Caco-2 (cell line): ENCODE data around the gene DPPA2. TPM values are rescaled to one million over a fixed set of nuclear protein-coding genes. Genes with fewer than 3 reads are reported as not detected.

Experiments
- BruUV-seq: library from RNA; stranded (reverse); fragments of 400-500 nt; replicated peaks from 2 replicates; lab custom pipeline; 2021; lab: Mats Ljungman, UMichigan
- CTCF ChIA-PET: fragments of 300-600 bp; sonication (Branson Sonifier 250); formaldehyde crosslinking; loops from one replicate; lab custom pipeline; 2022; ENCODE audit warnings: antibody characterized with exemption; lab: Charles Lee
- POLR2A ChIA-PET: fragments of 300-600 bp; sonication (Branson Sonifier 250); formaldehyde crosslinking; loops from one replicate; lab custom pipeline; 2022; ENCODE audit warnings: antibody characterized with exemption; lab: Charles Lee
- DNase-seq, 2 experiments: peaks; one replicate each; pipeline versions ENCODE4 v3.0.0 to v3.0.0-alpha.2; 2020 to 2022
- H3K27me3 ChIP-seq: replicated peaks from 2 replicates; pipeline ENCODE4 v1.6.0; 2011; ENCODE audit warnings: low read length; ENCODE audit not compliant: control insufficient read depth, insufficient read depth
- H3K36me3 ChIP-seq: 2 replicates; pipeline ENCODE4 v1.5.1; 2011; ENCODE audit warnings: low read length; ENCODE audit not compliant: control insufficient read depth, insufficient read depth
- H3K4me1 ChIP-seq: fragments of 250-450 bp; sonication (Bioruptor Pico); 2 replicates; pipeline ENCODE4 v1.5.1; 2020; ENCODE audit warnings: mild to moderate bottlenecking
- H3K4me3 ChIP-seq: 2 replicates; pipeline ENCODE4 v1.5.1; 2011; ENCODE audit warnings: low read depth, mild to moderate bottlenecking, control low read depth, low read length
- H3K9me3 ChIP-seq: fragments of 250-450 bp; sonication (Bioruptor Pico); 2 replicates; pipeline ENCODE4 v1.5.1; 2020; ENCODE audit warnings: mild to moderate bottlenecking, moderate library complexity
- H3K27ac Mint-ChIP-seq: one replicate; pipeline ENCODE4 v1.8.0; 2022; ENCODE audit warnings: mixed read lengths; ENCODE audit not compliant: unreplicated experiment
- H3K27me3 Mint-ChIP-seq: one replicate; pipeline ENCODE4 v1.8.0; 2022; ENCODE audit warnings: mixed read lengths; ENCODE audit not compliant: insufficient read depth, unreplicated experiment
- H3K36me3 Mint-ChIP-seq: one replicate; pipeline ENCODE4 v1.8.0; 2022; ENCODE audit warnings: mild to moderate bottlenecking, mixed read lengths; ENCODE audit not compliant: insufficient read depth, unreplicated experiment
- H3K4me1 Mint-ChIP-seq: one replicate; pipeline ENCODE4 v1.8.0; 2022; ENCODE audit warnings: low read depth, mixed read lengths; ENCODE audit not compliant: unreplicated experiment
- H3K4me3 Mint-ChIP-seq: one replicate; pipeline ENCODE4 v1.8.0; 2022; ENCODE audit warnings: mild to moderate bottlenecking, moderate library complexity, mixed read lengths; ENCODE audit not compliant: unreplicated experiment
- H3K9me3 Mint-ChIP-seq: one replicate; pipeline ENCODE4 v1.8.0; 2022; ENCODE audit warnings: mixed read lengths; ENCODE audit not compliant: unreplicated experiment
- intact Hi-C: fragments of 100-400 bp; cut with micrococcal nuclease; formaldehyde crosslinking; loops from one replicate; pipeline ENCODE4 v1.10.0; 2022; ENCODE audit not compliant: unreplicated experiment
- total RNA-seq: library from RNA; stranded (reverse); gene quantifications from 2 replicates; pipeline ENCODE4 v1.2.3, GENCODE V29; 2022
- TF ChIP-seq, protein P1 (sequence below), 2 experiments: fragments of 200-600 bp in 1 of 2; IDR thresholded peaks; 1 replicate in 1 of 2; 2 replicates in 1 of 2; pipeline versions ENCODE4 v1.5.1 to v1.8.0; 2011 to 2022; ENCODE audit warnings: antibody characterized with exemption in 1 of 2, control low read depth in 1 of 2, inconsistent platforms in 1 of 2, low read depth in 1 of 2, low read length in 1 of 2, mild to moderate bottlenecking in 1 of 2, moderate library complexity in 1 of 2; ENCODE audit not compliant: insufficient read depth in 1 of 2, severe bottlenecking in 1 of 2, unreplicated experiment in 1 of 2

Gene DPPA2
- total RNA-seq, 1 experiment from 2014 or later: not detected

DNA sequence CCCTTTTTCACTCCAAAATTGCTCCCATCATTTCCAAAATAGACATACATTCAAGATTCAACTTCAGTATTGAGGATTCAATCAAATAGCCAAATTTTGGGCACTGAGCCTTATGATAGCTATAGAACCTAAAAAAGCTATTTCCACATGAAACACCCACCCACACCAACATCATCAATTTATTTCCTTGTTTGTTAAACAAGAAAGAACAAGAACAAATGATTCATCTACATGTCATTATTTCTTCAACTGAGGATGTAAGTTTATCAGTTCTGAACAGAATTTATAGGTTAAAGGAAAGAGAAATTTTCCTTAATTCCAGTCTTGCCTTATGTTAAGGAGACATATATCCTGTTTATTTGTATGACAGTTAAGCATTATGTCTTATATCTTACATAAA lies 32.2 kb downstream of the DPPA2 start:
- Mint-ChIP-seq H3K9me3 (no peaks in the 10 kb centered on the region), H3K27me3 (no peaks in the 10 kb centered on the region), H3K4me1 (no peaks in the 10 kb centered on the region), H3K4me3 (no peak overlapping the region), H3K36me3 (no peaks in the 10 kb centered on the region), H3K27ac (no peak overlapping the region)
- Histone ChIP-seq H3K27me3 (no peaks in the 10 kb centered on the region), H3K4me1 (no peaks in the 10 kb centered on the region), H3K36me3 (no peaks in the 10 kb centered on the region), H3K4me3 (no peak overlapping the region), H3K9me3 (no peaks in the 10 kb centered on the region)
- ChIA-PET POLR2A (no interaction called here), CTCF (interaction anchor here (1.0 kb wide), 1 partner anchor 115 kb away, joined by 3 read pairs; no protein-coding TSS in a partner anchor)
- BruUV-seq: no TSS peak
- DNase-seq: no peak
- TF ChIP-seq, protein P1, sequence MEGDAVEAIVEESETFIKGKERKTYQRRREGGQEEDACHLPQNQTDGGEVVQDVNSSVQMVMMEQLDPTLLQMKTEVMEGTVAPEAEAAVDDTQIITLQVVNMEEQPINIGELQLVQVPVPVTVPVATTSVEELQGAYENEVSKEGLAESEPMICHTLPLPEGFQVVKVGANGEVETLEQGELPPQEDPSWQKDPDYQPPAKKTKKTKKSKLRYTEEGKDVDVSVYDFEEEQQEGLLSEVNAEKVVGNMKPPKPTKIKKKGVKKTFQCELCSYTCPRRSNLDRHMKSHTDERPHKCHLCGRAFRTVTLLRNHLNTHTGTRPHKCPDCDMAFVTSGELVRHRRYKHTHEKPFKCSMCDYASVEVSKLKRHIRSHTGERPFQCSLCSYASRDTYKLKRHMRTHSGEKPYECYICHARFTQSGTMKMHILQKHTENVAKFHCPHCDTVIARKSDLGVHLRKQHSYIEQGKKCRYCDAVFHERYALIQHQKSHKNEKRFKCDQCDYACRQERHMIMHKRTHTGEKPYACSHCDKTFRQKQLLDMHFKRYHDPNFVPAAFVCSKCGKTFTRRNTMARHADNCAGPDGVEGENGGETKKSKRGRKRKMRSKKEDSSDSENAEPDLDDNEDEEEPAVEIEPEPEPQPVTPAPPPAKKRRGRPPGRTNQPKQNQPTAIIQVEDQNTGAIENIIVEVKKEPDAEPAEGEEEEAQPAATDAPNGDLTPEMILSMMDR (IDR thresholded peaks at IDR 0.05; ENCODE audit: insufficient read depth in 1 of 2, low read depth in 1 of 2, low read length in 1 of 2, severe bottlenecking in 1 of 2, unreplicated experiment in 1 of 2): no peak
- intact Hi-C loops: no loop called here

DNA sequence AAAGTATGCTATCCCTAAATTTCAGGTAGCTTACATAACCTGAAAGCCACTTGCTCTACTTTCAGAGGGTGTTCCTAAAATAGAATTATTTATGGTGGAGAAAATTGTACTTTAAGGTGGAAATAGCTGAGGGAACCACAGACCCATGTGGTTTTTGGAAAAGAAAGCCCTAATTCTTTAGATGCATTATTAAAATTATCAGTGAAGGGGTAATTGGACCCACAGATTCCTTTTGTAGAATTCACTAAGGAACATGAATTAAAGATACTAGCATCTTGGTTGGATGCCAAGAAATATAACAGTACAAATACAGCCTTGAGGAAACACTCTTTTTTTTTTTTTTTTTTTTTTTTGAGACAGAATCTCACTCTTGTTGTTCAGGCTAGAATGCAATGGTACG lies 37.8 kb downstream of the DPPA2 start:
- intact Hi-C loops: loop anchor here (5.0 to 10.0 kb wide), 2 partner anchors 254 to 456 kb away; no protein-coding TSS in a partner anchor
- Histone ChIP-seq H3K4me3 (no peak overlapping the region), H3K36me3 (no peaks in the 10 kb centered on the region), H3K4me1 (no peaks in the 10 kb centered on the region), H3K9me3 (no peaks in the 10 kb centered on the region), H3K27me3 (no peaks in the 10 kb centered on the region)
- no peak for DNase-seq
- no peak overlapping the region for H3K4me3 Mint-ChIP-seq
- BruUV-seq: no TSS peak
- H3K27me3 Mint-ChIP-seq: no peaks in the 10 kb centered on the region
- H3K27ac Mint-ChIP-seq: no peak overlapping the region
- H3K9me3 Mint-ChIP-seq: no peaks in the 10 kb centered on the region
- H3K36me3 Mint-ChIP-seq: no peaks in the 10 kb centered on the region
- H3K4me1 Mint-ChIP-seq: peaks cover 7% of the 10 kb centered on the region
- ChIA-PET POLR2A (no interaction called here), CTCF (no interaction called here)
- TF ChIP-seq, protein P1 (IDR thresholded peaks at IDR 0.05; ENCODE audit: insufficient read depth in 1 of 2, low read depth in 1 of 2, low read length in 1 of 2, severe bottlenecking in 1 of 2, unreplicated experiment in 1 of 2): no peak

DNA sequence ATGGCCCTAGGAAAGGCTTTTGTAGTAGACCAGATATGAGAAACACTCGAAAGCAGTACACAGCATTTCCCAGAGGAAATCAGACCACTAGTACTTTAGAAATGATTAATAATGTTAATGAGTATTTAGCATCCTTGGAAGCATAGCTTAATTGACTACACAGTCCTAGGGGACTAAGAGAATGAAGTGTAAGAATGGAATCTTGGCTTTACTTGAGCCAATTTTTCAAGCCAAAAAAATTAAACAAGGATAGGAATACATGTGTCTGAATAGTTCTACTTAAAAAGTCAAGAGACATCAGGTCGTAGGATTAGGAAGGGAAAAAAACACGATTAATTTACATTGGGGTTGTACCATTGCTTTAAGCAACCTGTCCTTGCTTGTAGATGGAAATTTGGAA lies 38.2 kb downstream of the DPPA2 start:
- CTCF ChIA-PET: no interaction called here
- Histone ChIP-seq H3K4me1 (no peaks in the 10 kb centered on the region), H3K27me3 (no peaks in the 10 kb centered on the region), H3K4me3 (no peak overlapping the region), H3K9me3 (no peaks in the 10 kb centered on the region), H3K36me3 (no peaks in the 10 kb centered on the region)
- POLR2A ChIA-PET: no interaction called here
- TF ChIP-seq, protein P1 (IDR thresholded peaks at IDR 0.05; ENCODE audit: insufficient read depth in 1 of 2, low read depth in 1 of 2, low read length in 1 of 2, severe bottlenecking in 1 of 2, unreplicated experiment in 1 of 2): no peak
- no peaks in the 10 kb centered on the region for H3K27me3 Mint-ChIP-seq
- DNase-seq: no peak
- H3K36me3 Mint-ChIP-seq: no peaks in the 10 kb centered on the region
- no peak overlapping the region for H3K4me3 Mint-ChIP-seq
- intact Hi-C loops: loop anchor here (5.0 to 10.0 kb wide), 2 partner anchors 254 to 457 kb away; no protein-coding TSS in a partner anchor
- peaks cover 7% of the 10 kb centered on the region for H3K4me1 Mint-ChIP-seq
- no peak overlapping the region for H3K27ac Mint-ChIP-seq
- H3K9me3 Mint-ChIP-seq: no peaks in the 10 kb centered on the region
- BruUV-seq: no TSS peak
